Gastrocnemius medialis (tissue), 4 donors: ENCODE data around the gene LYZL1. TPM values are rescaled to one million over a fixed set of nuclear protein-coding genes. Genes with fewer than 3 reads are reported as not detected.
A peak's percentile ranks its signal among the peaks of the same experiment; 100 is the strongest.
"Not testable (repeated sequence)": the region's sequence is repeated elsewhere in the genome, so short reads cannot be mapped to it uniquely, and the experiment has no call there.

ENCODE experiments used
- ATAC-seq, 2 donors: fragments of 150-250 bp; one replicate each; pipeline ENCODE4 v1.9.1; 2016
- DNase-seq, 2 donors: peaks; one replicate each; pipeline ENCODE4 v3.0.0-alpha.2; 2019
- H3K27ac ChIP-seq, 4 donors: fragments of 200-600 bp; sonication (generic); 1 replicate in 1 of 4; 2 replicates in 3 of 4; pipeline ENCODE4 v1.5.1; 2016 to 2018; ENCODE audit warnings: mild to moderate bottlenecking in 2 of 4, moderate library complexity in 1 of 4
- H3K27me3 ChIP-seq, 3 donors: fragments of 200-600 bp; sonication (generic) in 2 of 3; 1 replicate in 1 of 3; 2 replicates in 2 of 3; pipeline versions ENCODE4 v1.5.1 to v1.6.0; 2016 to 2019; ENCODE audit warnings: mild to moderate bottlenecking in 1 of 3, moderate library complexity in 1 of 3
- H3K36me3 ChIP-seq, 2 donors: fragments of 200-600 bp; sonication (generic) in 1 of 2; one replicate each; pipeline ENCODE4 v1.5.1; 2017 to 2018
- H3K4me1 ChIP-seq, 2 donors: fragments of 200-600 bp; sonication (generic) in 1 of 2; one replicate each; pipeline ENCODE4 v1.5.1; 2016 to 2017; ENCODE audit warnings: mild to moderate bottlenecking in 2 of 2
- H3K4me3 ChIP-seq, 4 donors: fragments of 200-600 bp; sonication (generic) in 3 of 4; 1 replicate in 1 of 4; 2 replicates in 3 of 4; pipeline ENCODE4 v1.5.1; 2016 to 2019; ENCODE audit warnings: mild to moderate bottlenecking in 2 of 4
- H3K9me3 ChIP-seq, 3 donors: fragments of 200-600 bp; sonication (generic) in 2 of 3; 1 replicate in 1 of 3; 2 replicates in 2 of 3; pipeline ENCODE4 v1.5.1; 2016 to 2019
- POLR2A ChIP-seq, 2 donors: fragments of 450-650 bp; IDR thresholded peaks; one replicate each; pipeline ENCODE4 v1.6.1; 2017; ENCODE audit warnings: antibody characterized with exemption in 2 of 2, mild to moderate bottlenecking in 2 of 2, moderate library complexity in 2 of 2
- in situ Hi-C, 4 donors: fragments of 200-750 bp; cut with MboI; loops; one replicate each; pipeline versions ENCODE4 v1.15.0 to v1.8.0; 2017; ENCODE audit warnings: low sequenced_read_pairs in 4 of 4
- intact Hi-C: fragments of 100-400 bp; cut with DNase I; formaldehyde crosslinking; loops from one replicate; pipeline ENCODE4 v1.15.1; 2023; ENCODE audit warnings: low total_unique reads
- total RNA-seq, 4 donors: library from RNA; depleted of rRNA; stranded (reverse); fragments of >200 nt; gene quantifications; one replicate each; pipeline versions ENCODE4 v1.1.0 to v1.2.3, GENCODE V29; 2016
- TF ChIP-seq, protein P1 (sequence below), 5 experiments: fragments of 450-650 bp in 3 of 5; fragments of 200-600 bp in 2 of 5; sonication (generic) in 2 of 5; IDR thresholded peaks in 4 of 5; conservative IDR thresholded peaks in 1 of 5; 1 replicate in 4 of 5; 2 replicates in 1 of 5; pipeline ENCODE4 v1.5.1; 2016 to 2019; ENCODE audit warnings: antibody characterized with exemption in 5 of 5, mild to moderate bottlenecking in 3 of 5, moderate library complexity in 3 of 5

LYZL1 gene
- not detected for total RNA-seq

GRCh38 chr10:29288906-29289305, at the start of gene LYZL1:
LYZL1 (plus strand) TSS chr10:29289070; CDS start chr10:29291868, 2,798 bp downstream.
- H3K9me3 ChIP-seq, result not testable (repeated sequence)

DNA sequence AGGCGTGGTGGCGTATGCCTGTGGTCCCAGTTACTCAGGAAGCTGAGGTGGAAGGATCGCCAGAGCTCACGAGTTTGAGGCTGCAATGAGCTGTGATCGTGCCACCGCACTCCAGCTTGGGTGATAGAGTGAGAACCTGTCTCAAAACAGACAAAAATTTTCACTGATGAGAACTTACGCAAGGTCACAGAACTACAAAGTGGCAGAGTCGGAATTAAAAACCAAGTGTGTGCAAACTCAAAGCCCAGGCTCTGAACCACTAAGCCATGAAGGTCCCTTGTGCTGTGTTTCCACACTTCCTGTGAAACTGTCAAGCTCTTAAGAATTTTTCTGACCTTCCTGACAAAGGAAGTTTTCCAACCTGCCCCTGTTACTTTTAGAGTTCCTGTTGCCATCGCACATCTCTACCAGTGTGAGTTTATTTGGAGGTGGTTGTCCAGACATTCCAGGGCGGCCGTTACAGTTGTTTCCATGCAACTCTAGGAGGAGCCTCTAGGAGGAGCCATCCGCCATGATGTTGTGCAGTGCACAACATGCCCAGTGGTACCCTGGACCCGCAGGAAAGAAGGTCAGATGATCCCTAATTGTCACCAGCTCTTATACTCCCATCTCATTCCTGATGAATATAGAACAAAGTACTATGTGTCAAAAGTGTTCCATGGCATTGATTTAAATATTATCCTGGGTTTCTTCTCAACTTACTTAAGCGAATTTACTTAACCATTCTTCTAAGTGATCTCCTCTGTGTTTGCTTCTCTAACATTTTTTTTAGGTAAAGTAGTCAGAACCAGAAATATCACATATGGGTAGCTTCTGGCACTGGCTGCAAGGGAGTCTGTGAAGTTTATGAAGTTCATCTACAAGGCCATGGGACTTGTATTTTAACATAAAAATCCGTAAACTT, 49.0 kb upstream of the LYZL1 start:
- Histone ChIP-seq H3K36me3 (no peaks in the 10 kb centered on the region), H3K4me1 (no peaks in the 10 kb centered on the region), H3K9me3 (no peaks in the 10 kb centered on the region), H3K27me3 (no peaks in the 10 kb centered on the region), H3K4me3 (no peak overlapping the region), H3K27ac (no peak overlapping the region)
- intact Hi-C loops (loop anchor here (1.0 kb wide), 1 partner anchor 64 kb away; no protein-coding TSS in a partner anchor), in situ Hi-C loops (loop anchor here in 1 of 4 donors (10.0 kb wide), 1 partner anchor 65 kb away; no protein-coding TSS in a partner anchor)
- ATAC-seq, result no peak
- no peak for DNase-seq
- TF ChIP-seq POLR2A (IDR thresholded peaks at IDR 0.05), result no peak
- TF ChIP-seq, protein P1, sequence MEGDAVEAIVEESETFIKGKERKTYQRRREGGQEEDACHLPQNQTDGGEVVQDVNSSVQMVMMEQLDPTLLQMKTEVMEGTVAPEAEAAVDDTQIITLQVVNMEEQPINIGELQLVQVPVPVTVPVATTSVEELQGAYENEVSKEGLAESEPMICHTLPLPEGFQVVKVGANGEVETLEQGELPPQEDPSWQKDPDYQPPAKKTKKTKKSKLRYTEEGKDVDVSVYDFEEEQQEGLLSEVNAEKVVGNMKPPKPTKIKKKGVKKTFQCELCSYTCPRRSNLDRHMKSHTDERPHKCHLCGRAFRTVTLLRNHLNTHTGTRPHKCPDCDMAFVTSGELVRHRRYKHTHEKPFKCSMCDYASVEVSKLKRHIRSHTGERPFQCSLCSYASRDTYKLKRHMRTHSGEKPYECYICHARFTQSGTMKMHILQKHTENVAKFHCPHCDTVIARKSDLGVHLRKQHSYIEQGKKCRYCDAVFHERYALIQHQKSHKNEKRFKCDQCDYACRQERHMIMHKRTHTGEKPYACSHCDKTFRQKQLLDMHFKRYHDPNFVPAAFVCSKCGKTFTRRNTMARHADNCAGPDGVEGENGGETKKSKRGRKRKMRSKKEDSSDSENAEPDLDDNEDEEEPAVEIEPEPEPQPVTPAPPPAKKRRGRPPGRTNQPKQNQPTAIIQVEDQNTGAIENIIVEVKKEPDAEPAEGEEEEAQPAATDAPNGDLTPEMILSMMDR (IDR thresholded peaks at IDR 0.05 in 4 of 5, conservative IDR thresholded peaks at IDR 0.05 in 1 of 5), result peak in 2 of 5 experiments; percentile 34 to 48

More at GRCh38 chr10:29288906-29289305, at the start of gene LYZL1:
- H3K4me1 ChIP-seq, H3K36me3 ChIP-seq, ATAC-seq, in situ Hi-C loops, H3K27me3 ChIP-seq, DNase-seq, H3K27ac ChIP-seq, H3K4me3 ChIP-seq, intact Hi-C loops: not testable (repeated sequence)

GRCh38 chr10:29240986-29241660, 47.7 kb upstream of the LYZL1 start:
- no peak for ATAC-seq
- H3K27me3 ChIP-seq, result no peaks in the 10 kb centered on the region
- no peaks in the 10 kb centered on the region for H3K36me3 ChIP-seq
- in situ Hi-C loops, result no loop called here
- H3K27ac ChIP-seq, result no peak overlapping the region
- TF ChIP-seq POLR2A (IDR thresholded peaks at IDR 0.05), result no peak
- TF ChIP-seq, protein P1 (IDR thresholded peaks at IDR 0.05 in 4 of 5, conservative IDR thresholded peaks at IDR 0.05 in 1 of 5), result no peak
- DNase-seq, result no peak
- H3K4me3 ChIP-seq, result no peak overlapping the region
- intact Hi-C loops, result loop anchor here (1.0 kb wide), 1 partner anchor 63 kb away; no protein-coding TSS in a partner anchor
- H3K4me1 ChIP-seq, result no peaks in the 10 kb centered on the region
- H3K9me3 ChIP-seq, result no peaks in the 10 kb centered on the region

GRCh38 chr10:29241925-29242324, 46.9 kb upstream of the LYZL1 start:
- no peaks in the 10 kb centered on the region for H3K27me3 ChIP-seq
- ATAC-seq (no peak), DNase-seq (no peak)
- no peak overlapping the region for H3K4me3 ChIP-seq
- H3K27ac ChIP-seq, result no peak overlapping the region
- H3K4me1 ChIP-seq, result no peaks in the 10 kb centered on the region
- in situ Hi-C loops (no loop called here), intact Hi-C loops (no loop called here)
- H3K36me3 ChIP-seq, result no peaks in the 10 kb centered on the region
- TF ChIP-seq POLR2A (IDR thresholded peaks at IDR 0.05), result no peak
- TF ChIP-seq, protein P1 (IDR thresholded peaks at IDR 0.05 in 4 of 5, conservative IDR thresholded peaks at IDR 0.05 in 1 of 5), result no peak
- no peaks in the 10 kb centered on the region for H3K9me3 ChIP-seq

- Histone ChIP-seq H3K4me1 (no peaks in the 10 kb centered on the region), H3K9me3 (no peaks in the 10 kb centered on the region), H3K4me3 (no peak overlapping the region), H3K36me3 (no peaks in the 10 kb centered on the region), H3K27me3 (no peaks in the 10 kb centered on the region), H3K27ac (no peak overlapping the region)
- ATAC-seq, result no peak
- TF ChIP-seq, protein P1 (IDR thresholded peaks at IDR 0.05 in 4 of 5, conservative IDR thresholded peaks at IDR 0.05 in 1 of 5), result no peak
- no peak for TF ChIP-seq POLR2A (IDR thresholded peaks at IDR 0.05)
- no peak for DNase-seq
- intact Hi-C loops, result no loop called here
- in situ Hi-C loops, result no loop called here
Observed at GRCh38 chr10:29243066-29243465, 45.8 kb upstream of the LYZL1 start.
